ENCODE measurements around the gene NMS. TPM values are rescaled to one million over a fixed set of nuclear protein-coding genes. Genes with fewer than 3 reads are reported as not detected.

Gene NMS, protein sequence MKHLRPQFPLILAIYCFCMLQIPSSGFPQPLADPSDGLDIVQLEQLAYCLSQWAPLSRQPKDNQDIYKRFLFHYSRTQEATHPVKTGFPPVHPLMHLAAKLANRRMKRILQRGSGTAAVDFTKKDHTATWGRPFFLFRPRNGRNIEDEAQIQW
- total RNA-seq (not detected), polyA plus RNA-seq (ENCODE audit: insufficient read depth, low read depth, low replicate concordance) (not detected)
- long read RNA-seq, donor 1 = 0 reads
- long read RNA-seq, donor 2 = 0 reads
- long read RNA-seq, donor 3 = 0 reads
- long read RNA-seq, donor 4 = 0 reads
- long read RNA-seq, donor 5 = 0 reads
- long read RNA-seq, donor 6 = 0 reads
- long read RNA-seq, donor 7 = 0 reads
- long read RNA-seq, donor 8 = 0 reads
- long read RNA-seq, donor 9 = 0 reads
- long read RNA-seq, donor 10 = 0 reads

DNA sequence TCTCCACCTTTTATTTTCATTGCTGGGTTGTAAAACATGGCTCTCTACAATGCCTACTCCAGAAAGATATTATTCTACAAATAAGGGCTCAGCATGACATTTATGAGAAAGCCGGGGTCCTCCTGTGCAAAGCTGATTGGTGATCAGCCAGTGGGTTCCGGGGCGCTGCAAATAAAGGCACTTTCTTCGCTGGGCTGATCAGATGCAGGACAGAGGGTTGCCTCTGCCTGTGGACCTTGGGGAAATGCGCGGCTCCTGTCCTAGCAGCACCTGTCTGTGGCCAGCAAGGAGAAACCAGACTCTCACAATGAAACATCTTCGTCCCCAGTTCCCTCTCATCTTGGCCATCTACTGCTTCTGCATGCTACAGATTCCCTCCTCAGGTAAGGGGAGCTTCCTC, at the start of gene NMS:
Gene NMS, plus strand, starts transcription at position 301 of the 400 bp plus-strand sequence. Its CDS starts 7 bp downstream, at position 308.
- Histone ChIP-seq H3K4me3 (ENCODE audit: low read length in 3 of 3) (no peak within 1 kb of the TSS), H3K36me3 (ENCODE audit: control insufficient read depth in 2 of 3, insufficient read depth in 3 of 3, low read length in 3 of 3) (no peaks in the 10 kb centered on the region), H3K9ac (ENCODE audit: low read length in 3 of 3) (no peak within 1 kb of the TSS), H3K27me3 (ENCODE audit: control insufficient read depth, insufficient read depth, low read length) (no peaks in the 10 kb centered on the region), H3K9me3 (ENCODE audit: control insufficient read depth in 2 of 3, insufficient read depth in 1 of 3, low read length in 3 of 3) (no peaks in the 10 kb centered on the region), H3K4me1 (ENCODE audit: control insufficient read depth in 2 of 3, insufficient read depth in 2 of 3, low read depth in 1 of 3, low read length in 3 of 3) (no peaks in the 10 kb centered on the region), H3K27ac (ENCODE audit: low read depth in 2 of 2, low read length in 2 of 2) (no peak within 1 kb of the TSS)
- TF ChIP-seq, protein P1, sequence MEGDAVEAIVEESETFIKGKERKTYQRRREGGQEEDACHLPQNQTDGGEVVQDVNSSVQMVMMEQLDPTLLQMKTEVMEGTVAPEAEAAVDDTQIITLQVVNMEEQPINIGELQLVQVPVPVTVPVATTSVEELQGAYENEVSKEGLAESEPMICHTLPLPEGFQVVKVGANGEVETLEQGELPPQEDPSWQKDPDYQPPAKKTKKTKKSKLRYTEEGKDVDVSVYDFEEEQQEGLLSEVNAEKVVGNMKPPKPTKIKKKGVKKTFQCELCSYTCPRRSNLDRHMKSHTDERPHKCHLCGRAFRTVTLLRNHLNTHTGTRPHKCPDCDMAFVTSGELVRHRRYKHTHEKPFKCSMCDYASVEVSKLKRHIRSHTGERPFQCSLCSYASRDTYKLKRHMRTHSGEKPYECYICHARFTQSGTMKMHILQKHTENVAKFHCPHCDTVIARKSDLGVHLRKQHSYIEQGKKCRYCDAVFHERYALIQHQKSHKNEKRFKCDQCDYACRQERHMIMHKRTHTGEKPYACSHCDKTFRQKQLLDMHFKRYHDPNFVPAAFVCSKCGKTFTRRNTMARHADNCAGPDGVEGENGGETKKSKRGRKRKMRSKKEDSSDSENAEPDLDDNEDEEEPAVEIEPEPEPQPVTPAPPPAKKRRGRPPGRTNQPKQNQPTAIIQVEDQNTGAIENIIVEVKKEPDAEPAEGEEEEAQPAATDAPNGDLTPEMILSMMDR (IDR thresholded peaks at IDR 0.05; ENCODE audit: borderline replicate concordance, extremely low read depth, insufficient read depth) = no peak
- DNase-seq = no peak
- intact Hi-C loops (cut with DNase I) = no loop called here
- FAIRE-seq = no peak

DNA sequence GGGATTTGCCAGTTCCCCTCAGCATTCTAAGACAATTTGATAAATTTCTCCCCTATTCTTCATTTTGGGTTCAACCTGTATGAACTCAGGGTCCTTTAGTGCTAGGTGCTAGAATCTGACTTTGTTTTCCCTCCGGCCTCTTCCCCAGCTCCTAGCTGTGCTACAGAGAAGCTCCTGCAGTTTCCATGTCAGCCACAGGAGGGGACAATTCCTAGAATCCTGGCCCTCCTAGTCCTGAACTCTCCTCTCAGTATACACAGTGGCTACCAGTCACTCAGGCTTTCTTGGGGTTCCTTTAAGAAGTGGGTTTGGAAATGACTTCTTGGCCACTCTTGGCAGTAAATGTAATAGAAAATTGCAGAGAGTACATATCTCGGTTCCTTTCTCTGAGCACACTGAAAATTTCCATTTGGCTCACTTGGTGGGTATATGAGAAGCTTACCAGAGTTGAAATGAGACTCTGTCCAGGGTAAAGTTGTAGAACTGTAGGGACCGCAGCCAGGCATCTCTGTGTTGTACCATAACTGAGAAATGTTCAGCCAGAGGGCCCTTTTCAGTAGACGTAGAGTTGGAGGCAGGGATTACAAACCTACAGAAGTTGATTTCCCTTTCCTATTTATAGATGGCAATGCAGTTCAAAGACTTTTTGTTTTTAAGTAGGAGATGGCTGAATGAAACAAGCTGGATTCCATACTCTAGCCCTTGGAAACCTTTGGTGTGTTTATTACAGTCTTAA, 47.8 kb upstream of the NMS start:
- intact Hi-C loops (cut with DNase I) = no loop called here
- FAIRE-seq (no peak), DNase-seq (peak in 2 of 5 donors; percentile 33 to 49)
- no peaks in the 10 kb centered on the region for H3K27me3 ChIP-seq (ENCODE audit: control insufficient read depth, insufficient read depth, low read length)
- H3K9ac ChIP-seq (ENCODE audit: low read length in 3 of 3) = no peak overlapping the region
- no peak overlapping the region for H3K4me3 ChIP-seq (ENCODE audit: low read length in 3 of 3)
- TF ChIP-seq, protein P1 (IDR thresholded peaks at IDR 0.05; ENCODE audit: borderline replicate concordance, extremely low read depth, insufficient read depth) = peak; percentile 32
- no peak overlapping the region for H3K27ac ChIP-seq (ENCODE audit: low read depth in 2 of 2, low read length in 2 of 2)
- no peaks in the 10 kb centered on the region for H3K4me1 ChIP-seq (ENCODE audit: control insufficient read depth in 2 of 3, insufficient read depth in 2 of 3, low read depth in 1 of 3, low read length in 3 of 3)
- H3K9me3 ChIP-seq (ENCODE audit: control insufficient read depth in 2 of 3, insufficient read depth in 1 of 3, low read length in 3 of 3) = no peaks in the 10 kb centered on the region
- H3K36me3 ChIP-seq (ENCODE audit: control insufficient read depth in 2 of 3, insufficient read depth in 3 of 3, low read length in 3 of 3) = no peaks in the 10 kb centered on the region

DNA sequence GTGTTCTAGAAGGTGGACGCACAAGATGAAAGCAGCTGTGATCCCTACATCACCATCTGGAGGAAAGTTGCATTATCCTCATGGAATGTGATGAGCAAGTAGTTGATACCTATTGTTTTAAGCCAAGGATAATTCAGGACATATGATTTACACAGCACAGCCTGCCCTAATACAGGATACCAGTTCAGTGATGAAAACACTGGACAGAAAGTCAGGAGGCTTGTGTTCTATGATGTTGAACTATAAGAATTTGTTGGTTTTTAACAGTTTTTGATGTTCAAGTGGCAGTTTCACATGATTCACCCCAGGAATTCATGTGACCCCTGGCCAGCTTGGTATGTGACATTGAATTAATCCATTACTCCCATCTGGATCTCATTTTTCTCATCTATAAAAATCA, 46.7 kb upstream of the NMS start:
- no peaks in the 10 kb centered on the region for H3K9me3 ChIP-seq (ENCODE audit: control insufficient read depth in 2 of 3, insufficient read depth in 1 of 3, low read length in 3 of 3)
- H3K27me3 ChIP-seq (ENCODE audit: control insufficient read depth, insufficient read depth, low read length) = no peaks in the 10 kb centered on the region
- FAIRE-seq (no peak), DNase-seq (no peak)
- H3K9ac ChIP-seq (ENCODE audit: low read length in 3 of 3) = no peak overlapping the region
- TF ChIP-seq, protein P1 (IDR thresholded peaks at IDR 0.05; ENCODE audit: borderline replicate concordance, extremely low read depth, insufficient read depth) = no peak
- H3K36me3 ChIP-seq (ENCODE audit: control insufficient read depth in 2 of 3, insufficient read depth in 3 of 3, low read length in 3 of 3) = no peaks in the 10 kb centered on the region
- H3K4me3 ChIP-seq (ENCODE audit: low read length in 3 of 3) = no peak overlapping the region
- no peaks in the 10 kb centered on the region for H3K4me1 ChIP-seq (ENCODE audit: control insufficient read depth in 2 of 3, insufficient read depth in 2 of 3, low read depth in 1 of 3, low read length in 3 of 3)
- intact Hi-C loops (cut with DNase I) = no loop called here
- H3K27ac ChIP-seq (ENCODE audit: low read depth in 2 of 2, low read length in 2 of 2) = no peak overlapping the region

Measured in kidney (tissue), 22 donors.